ENCODE data around the gene DNAJC5.

- no peak for TF ChIP-seq POLR2A (IDR thresholded peaks at IDR 0.05)
- no peak for TF ChIP-seq CTCF (IDR thresholded peaks at IDR 0.05 in 4 of 5, conservative IDR thresholded peaks at IDR 0.05 in 1 of 5)
Measured at GRCh38 chr20:63952769-63953168, 57.8 kb downstream of the DNAJC5 start.
